Measurements from ENCODE around the gene PCDH9. TPM values are rescaled to one million over a fixed set of nuclear protein-coding genes. Genes with fewer than 3 reads are reported as not detected.
A peak's percentile ranks its signal among the peaks of the same experiment; 100 is the strongest.

The PCDH9 gene
- total RNA-seq, 1 donor from 2014 or later, result 33.8 TPM

DNA sequence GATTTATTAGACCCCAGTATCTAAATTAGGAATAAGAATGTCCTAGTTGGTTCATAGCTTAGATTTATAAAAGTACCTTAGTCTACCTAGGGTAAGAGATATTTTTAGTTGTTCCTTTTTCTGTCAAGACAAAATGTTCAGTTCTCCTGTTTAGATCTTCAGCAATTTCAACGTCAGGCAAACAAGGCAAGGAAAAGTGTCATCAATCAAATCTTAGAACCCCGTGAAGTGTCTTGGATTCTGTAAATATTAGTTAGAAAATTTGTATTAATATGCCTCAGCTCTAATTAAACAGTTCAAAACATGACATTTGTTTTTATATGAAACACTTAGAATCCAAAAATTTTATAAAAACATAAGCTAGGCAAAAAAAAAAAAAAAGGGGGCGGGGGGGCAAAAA lies 296.6 kb downstream of the PCDH9 start:
- Mint-ChIP-seq H3K36me3 (ENCODE audit: unreplicated experiment) (no peaks in the 10 kb centered on the region), H3K27ac (ENCODE audit: unreplicated experiment) (no peak overlapping the region), H3K4me1 (ENCODE audit: unreplicated experiment) (no peaks in the 10 kb centered on the region), H3K27me3 (ENCODE audit: unreplicated experiment) (no peaks in the 10 kb centered on the region), H3K4me3 (ENCODE audit: unreplicated experiment) (no peak overlapping the region), H3K9me3 (ENCODE audit: unreplicated experiment) (peaks cover 4% of the 10 kb centered on the region)
- TF ChIP-seq, protein P1, sequence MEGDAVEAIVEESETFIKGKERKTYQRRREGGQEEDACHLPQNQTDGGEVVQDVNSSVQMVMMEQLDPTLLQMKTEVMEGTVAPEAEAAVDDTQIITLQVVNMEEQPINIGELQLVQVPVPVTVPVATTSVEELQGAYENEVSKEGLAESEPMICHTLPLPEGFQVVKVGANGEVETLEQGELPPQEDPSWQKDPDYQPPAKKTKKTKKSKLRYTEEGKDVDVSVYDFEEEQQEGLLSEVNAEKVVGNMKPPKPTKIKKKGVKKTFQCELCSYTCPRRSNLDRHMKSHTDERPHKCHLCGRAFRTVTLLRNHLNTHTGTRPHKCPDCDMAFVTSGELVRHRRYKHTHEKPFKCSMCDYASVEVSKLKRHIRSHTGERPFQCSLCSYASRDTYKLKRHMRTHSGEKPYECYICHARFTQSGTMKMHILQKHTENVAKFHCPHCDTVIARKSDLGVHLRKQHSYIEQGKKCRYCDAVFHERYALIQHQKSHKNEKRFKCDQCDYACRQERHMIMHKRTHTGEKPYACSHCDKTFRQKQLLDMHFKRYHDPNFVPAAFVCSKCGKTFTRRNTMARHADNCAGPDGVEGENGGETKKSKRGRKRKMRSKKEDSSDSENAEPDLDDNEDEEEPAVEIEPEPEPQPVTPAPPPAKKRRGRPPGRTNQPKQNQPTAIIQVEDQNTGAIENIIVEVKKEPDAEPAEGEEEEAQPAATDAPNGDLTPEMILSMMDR (IDR thresholded peaks at IDR 0.05), result no peak
- no peak for DNase-seq (ENCODE audit: extremely low spot score, unreplicated experiment)

DNA sequence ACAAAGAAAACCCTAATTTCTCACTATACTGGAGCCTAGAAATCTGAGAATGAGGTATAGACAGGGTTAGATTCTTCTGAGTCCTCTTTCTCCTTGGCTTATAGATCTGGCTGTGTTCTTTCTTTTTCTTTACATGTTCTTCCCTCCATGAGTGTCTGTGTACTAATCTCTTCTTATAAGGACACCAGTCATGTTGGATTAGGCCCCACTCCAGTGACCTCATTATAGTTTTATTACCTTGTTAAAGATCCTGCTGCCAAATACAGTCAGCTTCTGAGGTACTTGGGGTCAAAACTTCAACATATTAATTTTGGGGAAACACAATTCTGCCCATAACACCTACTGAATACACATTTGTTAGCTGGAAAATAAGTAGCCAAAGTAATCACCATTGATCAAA lies 302.6 kb downstream of the PCDH9 start:
- H3K27ac Mint-ChIP-seq (ENCODE audit: unreplicated experiment), result no peak overlapping the region
- no peaks in the 10 kb centered on the region for H3K9me3 Mint-ChIP-seq (ENCODE audit: unreplicated experiment)
- H3K27me3 Mint-ChIP-seq (ENCODE audit: unreplicated experiment), result no peaks in the 10 kb centered on the region
- H3K4me3 Mint-ChIP-seq (ENCODE audit: unreplicated experiment), result no peak overlapping the region
- peaks cover 15% of the 10 kb centered on the region for H3K4me1 Mint-ChIP-seq (ENCODE audit: unreplicated experiment)
- no peaks in the 10 kb centered on the region for H3K36me3 Mint-ChIP-seq (ENCODE audit: unreplicated experiment)
- TF ChIP-seq, protein P1 (IDR thresholded peaks at IDR 0.05), result no peak
- no peak for DNase-seq (ENCODE audit: extremely low spot score, unreplicated experiment)

DNA sequence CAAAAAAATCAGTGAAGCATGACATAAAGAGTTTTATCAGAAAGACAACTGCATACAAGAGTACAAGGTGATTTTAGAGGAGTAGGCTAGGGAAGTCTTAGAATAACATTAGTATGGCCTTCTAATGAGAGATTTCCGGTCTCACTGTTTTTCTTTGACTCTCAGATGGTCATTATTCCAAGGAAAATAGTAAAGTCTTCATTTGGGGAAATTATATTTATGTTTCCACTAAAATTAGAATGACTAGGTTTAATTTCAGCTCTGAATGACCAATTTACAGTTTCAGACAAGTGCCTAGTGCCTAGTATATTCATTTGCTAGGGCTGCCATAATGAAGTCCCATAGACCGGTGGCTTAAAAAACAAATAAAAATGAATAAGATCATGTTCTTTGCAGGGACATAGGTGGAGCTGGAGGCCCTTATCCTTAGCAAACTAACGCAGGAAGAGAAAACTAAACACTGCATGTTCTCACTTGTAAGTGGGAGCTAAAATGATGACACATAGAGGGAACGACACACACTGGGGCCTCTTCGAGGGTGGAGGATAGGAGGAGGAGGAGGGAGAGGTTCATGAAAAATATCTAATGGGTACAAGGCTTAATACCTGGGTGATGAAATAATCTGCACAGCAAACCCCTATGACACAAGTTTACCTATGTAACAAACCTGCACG lies 303.1 kb downstream of the PCDH9 start:
- TF ChIP-seq, protein P1 (IDR thresholded peaks at IDR 0.05), result no peak
- Mint-ChIP-seq H3K9me3 (ENCODE audit: unreplicated experiment) (no peaks in the 10 kb centered on the region), H3K27ac (ENCODE audit: unreplicated experiment) (peak overlapping the region; percentile 42), H3K27me3 (ENCODE audit: unreplicated experiment) (no peaks in the 10 kb centered on the region), H3K4me3 (ENCODE audit: unreplicated experiment) (no peak overlapping the region), H3K4me1 (ENCODE audit: unreplicated experiment) (peaks cover 15% of the 10 kb centered on the region), H3K36me3 (ENCODE audit: unreplicated experiment) (no peaks in the 10 kb centered on the region)
- no peak for DNase-seq (ENCODE audit: extremely low spot score, unreplicated experiment)

DNA sequence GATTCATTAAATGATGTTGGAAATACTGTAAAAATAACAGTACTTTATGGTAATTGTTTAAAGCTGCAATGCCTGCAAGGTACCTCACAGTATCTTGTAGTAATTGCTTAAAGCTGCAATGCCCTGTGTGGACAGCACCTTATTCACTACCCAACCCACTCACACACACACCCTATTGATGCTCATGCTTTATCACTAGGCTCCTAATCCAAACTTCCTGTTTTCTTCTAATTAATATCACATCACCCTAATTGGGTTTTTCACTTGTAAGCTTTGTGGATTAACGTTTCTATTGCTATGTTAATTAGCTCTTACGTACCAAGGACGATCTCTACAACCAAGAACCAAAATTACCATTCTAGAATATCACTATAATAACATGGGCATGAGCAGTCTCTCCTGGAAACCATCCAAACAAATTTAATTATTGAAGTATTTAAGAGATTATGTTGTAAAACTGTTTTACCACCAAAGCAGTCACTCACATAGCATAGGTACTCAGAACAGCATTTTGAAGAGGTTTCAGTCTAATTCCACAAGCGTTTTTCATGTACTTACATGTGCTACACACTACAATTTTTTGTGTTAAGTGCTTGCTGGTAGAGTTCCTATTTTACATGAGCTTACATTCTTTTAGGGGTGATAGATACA lies 303.8 kb downstream of the PCDH9 start:
- no peak for DNase-seq (ENCODE audit: extremely low spot score, unreplicated experiment)
- H3K4me1 Mint-ChIP-seq (ENCODE audit: unreplicated experiment), result peaks cover 15% of the 10 kb centered on the region
- peak overlapping the region; percentile 42 for H3K27ac Mint-ChIP-seq (ENCODE audit: unreplicated experiment)
- no peaks in the 10 kb centered on the region for H3K27me3 Mint-ChIP-seq (ENCODE audit: unreplicated experiment)
- H3K9me3 Mint-ChIP-seq (ENCODE audit: unreplicated experiment), result no peaks in the 10 kb centered on the region
- TF ChIP-seq, protein P1 (IDR thresholded peaks at IDR 0.05), result no peak
- H3K36me3 Mint-ChIP-seq (ENCODE audit: unreplicated experiment), result no peaks in the 10 kb centered on the region
- no peak overlapping the region for H3K4me3 Mint-ChIP-seq (ENCODE audit: unreplicated experiment)

DNA sequence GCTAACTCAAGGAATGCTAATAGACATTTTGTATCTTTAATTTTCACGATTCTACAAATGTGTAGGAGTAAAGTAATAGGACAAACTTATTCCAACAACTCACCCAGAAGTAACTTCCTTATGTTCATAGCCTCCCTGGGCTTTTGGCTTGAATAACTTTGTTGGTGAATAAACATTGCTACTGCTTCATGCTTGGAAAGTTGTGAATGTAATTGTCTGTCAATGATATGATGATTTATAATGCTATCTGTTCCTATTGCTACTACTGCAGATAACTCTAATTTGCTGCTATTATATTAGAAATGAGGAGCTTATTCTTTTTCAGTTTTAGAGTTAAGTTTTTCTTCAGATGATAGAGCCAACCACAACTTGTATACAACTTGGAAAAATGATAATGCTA lies 307.7 kb downstream of the PCDH9 start:
- no peak for DNase-seq (ENCODE audit: extremely low spot score, unreplicated experiment)
- TF ChIP-seq, protein P1 (IDR thresholded peaks at IDR 0.05), result no peak
- H3K4me1 Mint-ChIP-seq (ENCODE audit: unreplicated experiment), result peaks cover 12% of the 10 kb centered on the region
- no peak overlapping the region for H3K4me3 Mint-ChIP-seq (ENCODE audit: unreplicated experiment)
- no peak overlapping the region for H3K27ac Mint-ChIP-seq (ENCODE audit: unreplicated experiment)
- peaks cover 2% of the 10 kb centered on the region for H3K36me3 Mint-ChIP-seq (ENCODE audit: unreplicated experiment)
- peaks cover 8% of the 10 kb centered on the region for H3K9me3 Mint-ChIP-seq (ENCODE audit: unreplicated experiment)
- H3K27me3 Mint-ChIP-seq (ENCODE audit: unreplicated experiment), result no peaks in the 10 kb centered on the region
